Lower leg skin (tissue), 3 donors: ENCODE data around the gene HNRNPAB.

Experiments
- CTCF ChIP-seq, 3 donors: fragments of 450-650 bp; IDR thresholded peaks; one replicate each; pipeline ENCODE4 v1.5.1; 2016; ENCODE audit warnings: antibody characterized with exemption in 3 of 3, mild to moderate bottlenecking in 3 of 3, moderate library complexity in 2 of 3
- POLR2A ChIP-seq, 2 donors: fragments of 450-650 bp; IDR thresholded peaks; one replicate each; pipeline ENCODE4 v1.6.1; 2016 to 2017; ENCODE audit warnings: antibody characterized with exemption in 2 of 2, mild to moderate bottlenecking in 1 of 2, moderate library complexity in 1 of 2

GRCh38 chr5:178247481-178248456, 43.4 kb downstream of the HNRNPAB start:
- TF ChIP-seq CTCF (IDR thresholded peaks at IDR 0.05), result no peak
- TF ChIP-seq POLR2A (IDR thresholded peaks at IDR 0.05), result no peak
